Thyroid gland (tissue), 4 donors: ENCODE results near the gene CIROP.

ENCODE experiments used
- CTCF ChIP-seq, 6 experiments: fragments of 200-600 bp in 3 of 6; fragments of 450-650 bp in 3 of 6; sonication (generic) in 3 of 6; IDR thresholded peaks; one replicate each; pipeline ENCODE4 v1.5.1; 2016 to 2019; ENCODE audit warnings: antibody characterized with exemption in 6 of 6, mild to moderate bottlenecking in 2 of 6, inconsistent platforms in 1 of 6, moderate library complexity in 1 of 6
- POLR2A ChIP-seq, 2 donors: fragments of 450-650 bp; IDR thresholded peaks; one replicate each; pipeline ENCODE4 v1.6.1; 2017; ENCODE audit warnings: antibody characterized with exemption in 2 of 2, mild to moderate bottlenecking in 2 of 2, moderate library complexity in 1 of 2

- TF ChIP-seq CTCF (IDR thresholded peaks at IDR 0.05) (no peak), POLR2A (IDR thresholded peaks at IDR 0.05) (no peak)
Observed at GRCh38 chr14:23126548-23127278, 21.9 kb upstream of the CIROP start.
